ENCODE measurements around the gene SLC6A4.

SLC6A4 gene

GRCh38 chr17:30248786-30249185 lies 13.3 kb upstream of the SLC6A4 start:
- H3K36me3 ChIP-seq (ENCODE audit: control insufficient read depth in 4 of 4, insufficient read depth in 4 of 4, low read length in 3 of 4): peaks cover 2 to 56% (median 43%) of the 10 kb centered on the region in 4 experiments
- CTCF ChIA-PET: interaction anchor here (2.2 kb wide), 1 partner anchor 10 kb away, joined by 7 read pairs; no protein-coding TSS in a partner anchor
- H3K9me3 ChIP-seq (ENCODE audit: control extremely low read depth in 1 of 5, control insufficient read depth in 4 of 5, insufficient read depth in 2 of 5, low read depth in 1 of 5, low read length in 4 of 5): no peaks in the 10 kb centered on the region
- no peaks in the 10 kb centered on the region for H3K27me3 ChIP-seq (replicated peaks in 2 of 5; ENCODE audit: control insufficient read depth in 4 of 5, insufficient read depth in 5 of 5, low read length in 4 of 5)
- no peaks in the 10 kb centered on the region for H3K4me1 ChIP-seq (ENCODE audit: control extremely low read depth in 1 of 4, control insufficient read depth in 4 of 4, insufficient read depth in 4 of 4, low read length in 3 of 4)
- H3K27ac ChIP-seq (ENCODE audit: insufficient read depth in 1 of 2, low read depth in 1 of 2, low read length in 2 of 2, poor library complexity in 1 of 2, severe bottlenecking in 2 of 2): no peak overlapping the region
- POLR2A ChIA-PET: no interaction called here
- H3K4me3 ChIP-seq (ENCODE audit: control insufficient read depth in 1 of 7, extremely low read depth in 1 of 7, insufficient read depth in 4 of 7, low read depth in 2 of 7, low read length in 6 of 7): no peak overlapping the region
- DNase-seq: no peak
- 94% methylated on average over 2 of the region's 2 CpGs for WGBS (ENCODE audit: insufficient coverage)

- ChIA-PET POLR2A (no interaction called here), CTCF (no interaction called here)
- no peak for DNase-seq
- Histone ChIP-seq H3K9me3 (ENCODE audit: control extremely low read depth in 1 of 5, control insufficient read depth in 4 of 5, insufficient read depth in 2 of 5, low read depth in 1 of 5, low read length in 4 of 5) (no peaks in the 10 kb centered on the region), H3K4me3 (ENCODE audit: control insufficient read depth in 1 of 7, extremely low read depth in 1 of 7, insufficient read depth in 4 of 7, low read depth in 2 of 7, low read length in 6 of 7) (no peak overlapping the region), H3K27me3 (replicated peaks in 2 of 5; ENCODE audit: control insufficient read depth in 4 of 5, insufficient read depth in 5 of 5, low read length in 4 of 5) (no peaks in the 10 kb centered on the region), H3K4me1 (ENCODE audit: control extremely low read depth in 1 of 4, control insufficient read depth in 4 of 4, insufficient read depth in 4 of 4, low read length in 3 of 4) (no peaks in the 10 kb centered on the region), H3K27ac (ENCODE audit: insufficient read depth in 1 of 2, low read depth in 1 of 2, low read length in 2 of 2, poor library complexity in 1 of 2, severe bottlenecking in 2 of 2) (no peak overlapping the region), H3K36me3 (ENCODE audit: control insufficient read depth in 4 of 4, insufficient read depth in 4 of 4, low read length in 3 of 4) (peaks cover 2 to 41% (median 28%) of the 10 kb centered on the region in 4 experiments)
- WGBS (ENCODE audit: insufficient coverage): 88% methylated on average over 4 of the region's 7 CpGs
Measured at GRCh38 chr17:30246460-30246859, 11.0 kb upstream of the SLC6A4 start.

- Histone ChIP-seq H3K27me3 (replicated peaks in 2 of 5; ENCODE audit: control insufficient read depth in 4 of 5, insufficient read depth in 5 of 5, low read length in 4 of 5) (peaks cover 0 to 4% (median 0%) of the 10 kb centered on the region in 5 experiments), H3K36me3 (ENCODE audit: control insufficient read depth in 4 of 4, insufficient read depth in 4 of 4, low read length in 3 of 4) (peaks cover 2 to 29% (median 18%) of the 10 kb centered on the region in 4 experiments), H3K9me3 (ENCODE audit: control extremely low read depth in 1 of 5, control insufficient read depth in 4 of 5, insufficient read depth in 2 of 5, low read depth in 1 of 5, low read length in 4 of 5) (peaks cover 0 to 2% (median 0%) of the 10 kb centered on the region in 5 experiments), H3K27ac (ENCODE audit: insufficient read depth in 1 of 2, low read depth in 1 of 2, low read length in 2 of 2, poor library complexity in 1 of 2, severe bottlenecking in 2 of 2) (no peak overlapping the region), H3K4me1 (ENCODE audit: control extremely low read depth in 1 of 4, control insufficient read depth in 4 of 4, insufficient read depth in 4 of 4, low read length in 3 of 4) (no peaks in the 10 kb centered on the region), H3K4me3 (ENCODE audit: control insufficient read depth in 1 of 7, extremely low read depth in 1 of 7, insufficient read depth in 4 of 7, low read depth in 2 of 7, low read length in 6 of 7) (no peak overlapping the region)
- ChIA-PET CTCF (interaction anchor here (0.7 to 1.3 kb wide), 4 partner anchors 20 to 151 kb away, joined by 3 to 5 read pairs (median 4); no protein-coding TSS in a partner anchor), POLR2A (no interaction called here)
- 85% methylated on average over 4 of the region's 4 CpGs for WGBS (ENCODE audit: insufficient coverage)
- DNase-seq: no peak
Measured at GRCh38 chr17:30244853-30245385, 9.4 kb upstream of the SLC6A4 start.

GRCh38 chr17:30243568-30243967 lies 8.1 kb upstream of the SLC6A4 start:
- H3K27ac ChIP-seq (ENCODE audit: insufficient read depth in 1 of 2, low read depth in 1 of 2, low read length in 2 of 2, poor library complexity in 1 of 2, severe bottlenecking in 2 of 2): no peak overlapping the region
- no peak for DNase-seq
- ChIA-PET CTCF (no interaction called here), POLR2A (no interaction called here)
- H3K36me3 ChIP-seq (ENCODE audit: control insufficient read depth in 4 of 4, insufficient read depth in 4 of 4, low read length in 3 of 4): peaks cover 2 to 17% (median 8%) of the 10 kb centered on the region in 4 experiments
- WGBS (ENCODE audit: insufficient coverage): 96% methylated on average over 7 of the region's 8 CpGs
- H3K4me1 ChIP-seq (ENCODE audit: control extremely low read depth in 1 of 4, control insufficient read depth in 4 of 4, insufficient read depth in 4 of 4, low read length in 3 of 4): peaks cover 0 to 3% (median 1%) of the 10 kb centered on the region in 4 experiments
- no peak overlapping the region for H3K4me3 ChIP-seq (ENCODE audit: control insufficient read depth in 1 of 7, extremely low read depth in 1 of 7, insufficient read depth in 4 of 7, low read depth in 2 of 7, low read length in 6 of 7)
- peaks cover 0 to 2% (median 0%) of the 10 kb centered on the region in 5 experiments for H3K9me3 ChIP-seq (ENCODE audit: control extremely low read depth in 1 of 5, control insufficient read depth in 4 of 5, insufficient read depth in 2 of 5, low read depth in 1 of 5, low read length in 4 of 5)
- H3K27me3 ChIP-seq (replicated peaks in 2 of 5; ENCODE audit: control insufficient read depth in 4 of 5, insufficient read depth in 5 of 5, low read length in 4 of 5): peaks cover 0 to 17% (median 5%) of the 10 kb centered on the region in 5 experiments

GRCh38 chr17:30243002-30243401 lies 7.5 kb upstream of the SLC6A4 start:
- H3K27me3 ChIP-seq (replicated peaks in 2 of 5; ENCODE audit: control insufficient read depth in 4 of 5, insufficient read depth in 5 of 5, low read length in 4 of 5): peaks cover 0 to 23% (median 10%) of the 10 kb centered on the region in 5 experiments
- H3K4me3 ChIP-seq (ENCODE audit: control insufficient read depth in 1 of 7, extremely low read depth in 1 of 7, insufficient read depth in 4 of 7, low read depth in 2 of 7, low read length in 6 of 7): no peak overlapping the region
- ChIA-PET POLR2A (no interaction called here), CTCF (no interaction called here)
- peaks cover 0 to 9% (median 5%) of the 10 kb centered on the region in 4 experiments for H3K4me1 ChIP-seq (ENCODE audit: control extremely low read depth in 1 of 4, control insufficient read depth in 4 of 4, insufficient read depth in 4 of 4, low read length in 3 of 4)
- 100% methylated on average over 1 of the region's 4 CpGs for whole genome bisulfite sequencing (ENCODE audit: insufficient coverage)
- DNase-seq: no peak
- no peak overlapping the region for H3K27ac ChIP-seq (ENCODE audit: insufficient read depth in 1 of 2, low read depth in 1 of 2, low read length in 2 of 2, poor library complexity in 1 of 2, severe bottlenecking in 2 of 2)
- peaks cover 0 to 2% (median 0%) of the 10 kb centered on the region in 5 experiments for H3K9me3 ChIP-seq (ENCODE audit: control extremely low read depth in 1 of 5, control insufficient read depth in 4 of 5, insufficient read depth in 2 of 5, low read depth in 1 of 5, low read length in 4 of 5)
- H3K36me3 ChIP-seq (ENCODE audit: control insufficient read depth in 4 of 4, insufficient read depth in 4 of 4, low read length in 3 of 4): peaks cover 0 to 11% (median 3%) of the 10 kb centered on the region in 4 experiments

- H3K27me3 ChIP-seq (replicated peaks in 2 of 5; ENCODE audit: control insufficient read depth in 4 of 5, insufficient read depth in 5 of 5, low read length in 4 of 5): peaks cover 0 to 41% (median 22%) of the 10 kb centered on the region in 5 experiments
- ChIA-PET CTCF (no interaction called here), POLR2A (no interaction called here)
- 90% methylated on average over 6 of the region's 6 CpGs for WGBS (ENCODE audit: insufficient coverage)
- H3K27ac ChIP-seq (ENCODE audit: insufficient read depth in 1 of 2, low read depth in 1 of 2, low read length in 2 of 2, poor library complexity in 1 of 2, severe bottlenecking in 2 of 2): no peak overlapping the region
- peaks cover 0 to 2% (median 0%) of the 10 kb centered on the region in 5 experiments for H3K9me3 ChIP-seq (ENCODE audit: control extremely low read depth in 1 of 5, control insufficient read depth in 4 of 5, insufficient read depth in 2 of 5, low read depth in 1 of 5, low read length in 4 of 5)
- no peak overlapping the region for H3K4me3 ChIP-seq (ENCODE audit: control insufficient read depth in 1 of 7, extremely low read depth in 1 of 7, insufficient read depth in 4 of 7, low read depth in 2 of 7, low read length in 6 of 7)
- DNase-seq: no peak
- peaks cover 0 to 23% (median 14%) of the 10 kb centered on the region in 4 experiments for H3K4me1 ChIP-seq (ENCODE audit: control extremely low read depth in 1 of 4, control insufficient read depth in 4 of 4, insufficient read depth in 4 of 4, low read length in 3 of 4)
- no peaks in the 10 kb centered on the region for H3K36me3 ChIP-seq (ENCODE audit: control insufficient read depth in 4 of 4, insufficient read depth in 4 of 4, low read length in 3 of 4)
Measured at GRCh38 chr17:30241051-30241450, 5.6 kb upstream of the SLC6A4 start.

- Histone ChIP-seq H3K4me1 (ENCODE audit: control extremely low read depth in 1 of 4, control insufficient read depth in 4 of 4, insufficient read depth in 4 of 4, low read length in 3 of 4) (peaks cover 0 to 32% (median 23%) of the 10 kb centered on the region in 4 experiments), H3K27ac (ENCODE audit: insufficient read depth in 1 of 2, low read depth in 1 of 2, low read length in 2 of 2, poor library complexity in 1 of 2, severe bottlenecking in 2 of 2) (no peak overlapping the region), H3K36me3 (ENCODE audit: control insufficient read depth in 4 of 4, insufficient read depth in 4 of 4, low read length in 3 of 4) (no peaks in the 10 kb centered on the region), H3K4me3 (ENCODE audit: control insufficient read depth in 1 of 7, extremely low read depth in 1 of 7, insufficient read depth in 4 of 7, low read depth in 2 of 7, low read length in 6 of 7) (no peak overlapping the region), H3K9me3 (ENCODE audit: control extremely low read depth in 1 of 5, control insufficient read depth in 4 of 5, insufficient read depth in 2 of 5, low read depth in 1 of 5, low read length in 4 of 5) (peaks cover 0 to 2% (median 0%) of the 10 kb centered on the region in 5 experiments), H3K27me3 (replicated peaks in 2 of 5; ENCODE audit: control insufficient read depth in 4 of 5, insufficient read depth in 5 of 5, low read length in 4 of 5) (peaks cover 0 to 49% (median 27%) of the 10 kb centered on the region in 5 experiments)
- 98% methylated on average over 5 of the region's 8 CpGs for WGBS (ENCODE audit: insufficient coverage)
- DNase-seq: no peak
- ChIA-PET POLR2A (no interaction called here), CTCF (interaction anchor here (2.8 kb wide), 1 partner anchor 8 kb away, joined by 7 read pairs; no protein-coding TSS in a partner anchor)
Measured at GRCh38 chr17:30240177-30240576, 4.7 kb upstream of the SLC6A4 start.
